GM12892 (cell line): ENCODE measurements around the gene POLH.
A peak's percentile ranks its signal among the peaks of the same experiment; 100 is the strongest.
"Not testable (repeated sequence)": the region's sequence is repeated elsewhere in the genome, so short reads cannot be mapped to it uniquely, and the experiment has no call there.

ENCODE experiments used
- DNase-seq: peaks from one replicate; pipeline ENCODE4 v3.0.0; 2011; ENCODE audit not compliant: insufficient read length
- FAIRE-seq: peaks from 2 replicates; lab custom pipeline; 2011; peaks lifted over from hg19 to GRCh38; lab: Jason Lieb, UNC
- POLR2A ChIP-seq: IDR thresholded peaks from 2 replicates; pipeline ENCODE4 v1.6.1; 2011; ENCODE audit warnings: low read depth, low read length, control low read depth
- POLR2AphosphoS5 ChIP-seq: IDR thresholded peaks from 2 replicates; pipeline ENCODE4 v1.6.1; 2011; ENCODE audit warnings: low read depth, low read length, control low read depth
- TAF1 ChIP-seq: IDR thresholded peaks from 2 replicates; pipeline ENCODE4 v1.6.1; 2011; ENCODE audit warnings: low read depth, mild to moderate bottlenecking, control low read depth, low read length, borderline replicate concordance

Gene POLH

DNA sequence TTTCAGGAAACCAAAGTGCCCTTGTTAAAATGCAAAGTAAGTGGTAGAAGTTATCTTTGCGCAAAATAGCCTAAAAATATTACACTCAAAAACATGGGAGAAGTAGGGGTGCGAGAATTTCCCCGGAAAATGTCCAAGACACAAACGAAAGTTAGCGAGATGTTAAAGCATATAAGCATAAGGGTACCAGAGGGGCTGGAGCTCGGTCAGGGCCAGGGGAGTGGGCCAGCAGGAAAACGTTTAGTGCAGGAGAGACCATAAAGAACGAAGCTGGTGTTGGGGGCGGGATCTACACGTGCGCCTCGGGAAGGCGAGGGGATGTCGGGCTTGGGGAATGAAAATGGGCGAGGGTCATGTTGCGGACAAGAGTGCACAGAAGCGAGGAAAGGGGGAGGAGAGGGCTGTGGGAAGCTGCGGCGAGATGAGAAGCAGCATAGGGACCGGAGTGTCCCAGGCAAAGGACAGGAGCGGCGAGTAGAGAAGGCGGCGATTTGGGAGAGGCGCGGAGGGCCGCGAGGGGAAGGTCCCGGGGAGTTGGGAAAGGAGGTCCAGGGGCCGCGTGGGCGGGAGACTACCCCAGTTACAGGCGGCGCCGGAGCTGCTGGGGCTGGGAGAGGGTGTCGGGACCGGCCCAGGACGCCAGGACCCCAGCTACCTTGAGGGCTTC lies 747 bp upstream of the POLH start:
- peak; percentile 14 for FAIRE-seq
- TF ChIP-seq POLR2A (no peak), POLR2AphosphoS5 (no peak), TAF1 (0 out of 2 replicates have a peak, but pooled peaks have one; percentile 9)
- peak; percentile 16 for DNase-seq

DNA sequence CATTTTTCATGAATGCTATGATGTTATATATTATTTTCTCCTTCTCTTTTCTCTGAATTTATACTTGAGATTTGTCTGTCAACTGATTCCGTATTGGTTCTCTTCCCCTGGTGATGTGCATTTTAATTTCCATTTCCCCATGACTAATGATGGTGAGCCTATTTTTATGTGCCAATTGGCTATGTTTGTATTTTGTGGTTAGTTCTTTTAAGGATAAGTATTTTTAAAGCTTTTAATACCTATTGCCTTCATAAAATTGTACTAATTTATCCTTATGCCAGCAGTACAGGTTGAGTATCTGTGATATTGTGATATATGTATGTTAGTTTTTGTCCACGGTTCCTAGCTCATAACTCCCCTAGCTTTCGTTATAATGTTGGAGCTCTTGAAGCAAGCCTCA lies 2.8 kb downstream of the POLH start:
- DNase-seq (no peak), FAIRE-seq (no peak)
- no peak for TF ChIP-seq POLR2AphosphoS5

- FAIRE-seq = no peak
- DNase-seq = no peak
- no peak for TF ChIP-seq TAF1
- TF ChIP-seq POLR2A = no peak
- no peak for TF ChIP-seq POLR2AphosphoS5
Measured at GRCh38 chr6:43579171-43579570, 3.2 kb downstream of the POLH start.

DNA sequence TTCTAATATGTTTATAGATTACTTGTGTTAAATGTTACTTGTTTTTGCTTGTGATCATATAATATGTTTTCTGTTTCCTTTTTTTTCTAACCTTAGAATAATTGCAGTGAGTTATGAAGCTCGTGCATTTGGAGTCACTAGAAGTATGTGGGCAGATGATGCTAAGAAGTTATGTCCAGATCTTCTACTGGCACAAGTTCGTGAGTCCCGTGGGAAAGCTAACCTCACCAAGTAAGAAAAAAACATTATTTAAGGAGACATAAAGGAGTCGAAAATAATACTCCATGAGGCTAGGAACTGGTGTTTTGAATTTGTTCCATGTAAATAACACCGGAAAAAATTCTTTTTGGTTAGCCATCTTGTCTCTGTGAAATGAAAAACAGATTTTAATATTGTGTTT lies 6.9 kb downstream of the POLH start:
- TF ChIP-seq TAF1 (no peak), POLR2A (no peak), POLR2AphosphoS5 (no peak)
- FAIRE-seq = no peak

DNA sequence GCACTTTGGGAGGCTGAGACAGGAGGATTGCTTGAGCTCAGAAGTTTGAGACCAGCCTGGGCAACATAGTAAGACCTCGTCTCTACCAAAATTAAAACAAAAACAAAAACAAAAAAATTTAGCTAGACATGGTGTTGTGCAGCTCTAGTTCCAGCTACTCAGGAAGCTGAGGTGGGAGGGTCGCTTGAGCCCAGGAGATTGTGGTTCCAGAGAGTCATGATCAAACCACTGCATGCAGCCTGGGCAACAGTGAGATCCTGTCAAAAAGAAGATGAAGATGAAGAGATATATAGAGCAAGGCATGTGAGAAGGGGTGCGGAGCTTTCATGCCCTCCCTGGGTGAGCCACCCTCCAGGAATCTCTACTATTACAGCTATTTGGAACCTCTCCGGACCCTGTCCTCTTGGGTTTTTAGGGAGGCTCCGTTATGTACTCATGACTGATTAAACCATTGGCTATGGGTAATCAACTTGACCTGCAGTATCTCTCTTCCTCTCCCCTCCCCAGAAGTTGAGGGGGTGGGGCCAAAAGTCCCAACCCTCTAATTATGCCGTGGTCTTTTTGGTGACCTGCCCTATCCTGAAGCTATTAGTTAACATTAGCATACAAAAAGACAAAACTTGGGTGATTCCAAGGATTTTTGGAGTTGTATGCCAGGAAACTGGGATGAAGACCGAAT lies 9.0 kb downstream of the POLH start:
- FAIRE-seq (no peak), DNase-seq (no peak)
- TF ChIP-seq TAF1 = no peak
- no peak for TF ChIP-seq POLR2A
- no peak for TF ChIP-seq POLR2AphosphoS5

More for the DNA sequence above, 6.9 kb downstream of the POLH start:
- no peak for DNase-seq

DNA sequence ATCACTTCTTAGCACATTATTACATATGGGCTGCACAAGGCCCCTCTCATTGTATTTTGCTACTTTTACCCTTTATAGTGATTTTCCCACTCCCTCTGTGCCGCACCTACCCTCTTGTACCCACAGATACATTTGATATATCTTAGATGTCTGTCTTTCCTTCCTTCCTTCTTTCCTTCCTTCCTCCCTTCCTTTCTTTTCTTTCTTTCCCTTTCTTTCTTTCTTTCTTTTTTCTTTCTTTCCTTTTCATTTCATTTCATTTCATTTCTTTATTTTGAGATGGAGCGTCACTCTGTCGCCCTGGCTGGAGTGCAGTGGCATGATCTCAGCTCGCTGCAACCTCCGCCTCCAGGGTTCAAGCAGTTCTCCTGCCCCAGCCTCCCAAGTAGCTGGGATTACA lies 12.2 kb downstream of the POLH start:
- TF ChIP-seq POLR2A = no peak
- TF ChIP-seq POLR2AphosphoS5 = no peak
- DNase-seq (no peak), FAIRE-seq (no peak)

DNA sequence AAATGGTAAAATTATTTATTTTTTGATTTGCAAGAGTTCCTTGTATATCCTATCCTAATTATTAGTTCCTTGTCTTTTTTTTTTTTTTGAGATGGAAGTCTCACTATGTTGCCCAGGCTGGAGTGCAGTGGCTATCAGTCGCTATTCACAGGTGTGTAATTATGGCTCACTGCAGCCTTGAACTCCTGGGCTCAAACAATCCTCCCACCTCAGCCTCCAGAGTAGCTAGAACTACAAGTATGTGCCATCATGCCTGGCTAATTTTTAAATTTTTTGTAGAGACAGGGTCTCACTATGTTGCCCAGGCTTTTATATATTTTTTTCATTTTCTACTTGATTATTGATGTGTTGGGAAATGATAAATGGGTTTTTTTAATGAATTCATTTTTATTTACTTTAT lies 13.6 kb downstream of the POLH start:
- FAIRE-seq, DNase-seq: not testable (repeated sequence)

GRCh38 chr6:43593938-43594337 lies 18.0 kb downstream of the POLH start:
- TF ChIP-seq TAF1 (no peak), POLR2A (no peak), POLR2AphosphoS5 (no peak)
- FAIRE-seq = no peak
- no peak for DNase-seq

DNA sequence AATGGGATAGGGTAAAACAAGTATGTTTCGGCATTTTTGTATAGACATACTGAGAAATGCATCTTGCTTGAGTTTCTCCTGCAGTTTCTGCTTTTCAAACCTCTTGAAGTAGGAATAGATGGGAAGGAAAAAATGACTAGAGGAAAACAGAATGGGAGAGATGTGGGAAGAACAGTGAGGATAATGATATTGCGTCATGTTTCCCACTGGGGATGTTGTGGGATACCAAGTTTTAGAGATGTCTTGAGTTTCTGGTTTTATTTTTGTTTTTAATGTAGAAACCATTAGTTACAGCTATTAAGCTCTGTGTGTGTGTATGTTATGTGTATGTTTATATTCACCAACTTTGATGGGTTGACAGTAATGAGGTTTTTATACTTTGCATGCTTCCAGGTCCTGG lies 24.6 kb downstream of the POLH start:
- DNase-seq = no peak
- no peak for FAIRE-seq
- TF ChIP-seq POLR2A (no peak), TAF1 (no peak), POLR2AphosphoS5 (no peak)

- TF ChIP-seq POLR2AphosphoS5 (no peak), POLR2A (no peak), TAF1 (no peak)
- DNase-seq (no peak), FAIRE-seq (no peak)
Measured at GRCh38 chr6:43604174-43604573, 28.2 kb downstream of the POLH start.

DNA sequence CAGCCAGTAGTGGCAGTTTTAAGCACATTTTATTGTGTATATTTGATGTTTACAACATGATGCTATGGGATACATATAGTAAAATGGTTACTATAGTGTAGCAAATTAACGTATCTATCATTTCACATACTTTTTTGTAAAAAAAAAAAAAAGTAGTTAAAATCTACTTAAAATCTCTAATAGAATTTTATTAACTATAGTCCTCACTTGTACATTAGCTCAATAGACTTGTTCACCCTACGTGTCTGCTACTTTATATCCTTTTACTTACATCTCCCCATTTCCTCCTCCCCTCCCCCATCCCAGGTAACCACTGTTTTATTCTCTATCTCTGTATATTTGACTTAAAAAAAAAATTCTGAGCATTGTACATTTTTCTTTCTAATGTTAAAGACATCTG lies 30.0 kb downstream of the POLH start:
- no peak for TF ChIP-seq POLR2AphosphoS5
- TF ChIP-seq TAF1 = no peak
- no peak for TF ChIP-seq POLR2A
- FAIRE-seq (no peak), DNase-seq (no peak)

DNA sequence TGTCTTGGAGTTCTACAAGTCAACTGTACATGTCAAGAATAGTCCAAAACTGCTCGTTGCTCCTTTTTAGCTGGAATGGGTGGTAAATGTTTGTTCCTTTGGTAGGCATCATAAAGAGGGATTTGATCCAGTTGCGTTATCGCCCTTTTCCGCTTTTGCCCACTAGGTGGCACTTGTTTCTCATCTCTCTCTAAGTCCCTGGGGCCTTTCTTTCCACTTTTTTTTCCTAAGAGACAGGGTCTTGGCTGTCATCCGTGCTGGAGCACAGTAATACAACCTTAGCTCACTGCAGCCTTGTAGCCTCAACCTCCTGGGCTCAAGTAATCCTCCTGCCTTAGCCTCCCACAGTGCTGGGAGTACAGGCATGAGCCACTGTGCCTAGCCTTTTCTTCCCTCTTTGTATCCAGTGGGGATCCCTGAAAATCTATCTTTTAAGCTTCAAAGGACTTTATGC lies 32.4 kb downstream of the POLH start:
- DNase-seq (no peak), FAIRE-seq (peak; percentile 42)
- no peak for TF ChIP-seq POLR2AphosphoS5
- no peak for TF ChIP-seq TAF1
- TF ChIP-seq POLR2A = no peak

- TF ChIP-seq TAF1 (no peak), POLR2AphosphoS5 (no peak), POLR2A (no peak)
- DNase-seq = no peak
Measured at GRCh38 chr6:43608807-43609206, 32.8 kb downstream of the POLH start.

More at GRCh38 chr6:43608807-43609206, 32.8 kb downstream of the POLH start:
- no peak for FAIRE-seq
